ENCODE results near the gene HTT.

The HTT gene

GRCh38 chr4:3226944-3227343 lies 152.5 kb downstream of the HTT start:
- H3K36me3 ChIP-seq (ENCODE audit: insufficient read depth, low read length) = peaks cover 70% of the 10 kb centered on the region; the same call in 1 of the 2 replicates
- no peaks in the 10 kb centered on the region for H3K79me2 ChIP-seq (ENCODE audit: insufficient read depth, low read length)
- no peak overlapping the region for H3K4me3 ChIP-seq (ENCODE audit: low read length, poor library complexity, severe bottlenecking)
- no peaks in the 10 kb centered on the region for H3K9me3 ChIP-seq (ENCODE audit: insufficient read depth, low read depth, low read length)
- no peak overlapping the region for H3K4me2 ChIP-seq (ENCODE audit: low read depth, low read length, poor library complexity, severe bottlenecking)
- TF ChIP-seq EZH2phosphoT487 (IDR thresholded peaks at IDR 0.05; ENCODE audit: borderline replicate concordance) = no peak
- TF ChIP-seq, protein P1, sequence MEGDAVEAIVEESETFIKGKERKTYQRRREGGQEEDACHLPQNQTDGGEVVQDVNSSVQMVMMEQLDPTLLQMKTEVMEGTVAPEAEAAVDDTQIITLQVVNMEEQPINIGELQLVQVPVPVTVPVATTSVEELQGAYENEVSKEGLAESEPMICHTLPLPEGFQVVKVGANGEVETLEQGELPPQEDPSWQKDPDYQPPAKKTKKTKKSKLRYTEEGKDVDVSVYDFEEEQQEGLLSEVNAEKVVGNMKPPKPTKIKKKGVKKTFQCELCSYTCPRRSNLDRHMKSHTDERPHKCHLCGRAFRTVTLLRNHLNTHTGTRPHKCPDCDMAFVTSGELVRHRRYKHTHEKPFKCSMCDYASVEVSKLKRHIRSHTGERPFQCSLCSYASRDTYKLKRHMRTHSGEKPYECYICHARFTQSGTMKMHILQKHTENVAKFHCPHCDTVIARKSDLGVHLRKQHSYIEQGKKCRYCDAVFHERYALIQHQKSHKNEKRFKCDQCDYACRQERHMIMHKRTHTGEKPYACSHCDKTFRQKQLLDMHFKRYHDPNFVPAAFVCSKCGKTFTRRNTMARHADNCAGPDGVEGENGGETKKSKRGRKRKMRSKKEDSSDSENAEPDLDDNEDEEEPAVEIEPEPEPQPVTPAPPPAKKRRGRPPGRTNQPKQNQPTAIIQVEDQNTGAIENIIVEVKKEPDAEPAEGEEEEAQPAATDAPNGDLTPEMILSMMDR (conservative IDR thresholded peaks at IDR 0.05; ENCODE audit: low read length) = no peak
- H3K27me3 ChIP-seq (ENCODE audit: insufficient read depth, low read length, poor library complexity, severe bottlenecking) = no peaks in the 10 kb centered on the region
- H2AFZ ChIP-seq (ENCODE audit: low read length) = no peak overlapping the region
- H3K4me1 ChIP-seq (ENCODE audit: insufficient read depth, low read length, poor library complexity, severe bottlenecking) = no peaks in the 10 kb centered on the region
- no peaks in the 10 kb centered on the region for H4K20me1 ChIP-seq (ENCODE audit: insufficient read depth, low read length, poor library complexity, severe bottlenecking)
- no peaks in the 10 kb centered on the region for H3K9me2 ChIP-seq (replicated peaks; ENCODE audit: low read depth, low read length)
- no peaks in the 10 kb centered on the region for H3F3A ChIP-seq (ENCODE audit: low read depth)
- H3K9ac ChIP-seq (ENCODE audit: low read depth, low read length, poor library complexity, severe bottlenecking) = no peak overlapping the region

GRCh38 chr4:3227878-3228675 lies 153.6 kb downstream of the HTT start:
- no peaks in the 10 kb centered on the region for H3F3A ChIP-seq (ENCODE audit: low read depth)
- H3K4me3 ChIP-seq (ENCODE audit: low read length, poor library complexity, severe bottlenecking) = no peak overlapping the region
- no peaks in the 10 kb centered on the region for H3K9me2 ChIP-seq (replicated peaks; ENCODE audit: low read depth, low read length)
- no peak overlapping the region for H3K9ac ChIP-seq (ENCODE audit: low read depth, low read length, poor library complexity, severe bottlenecking)
- no peaks in the 10 kb centered on the region for H3K79me2 ChIP-seq (ENCODE audit: insufficient read depth, low read length)
- H3K4me1 ChIP-seq (ENCODE audit: insufficient read depth, low read length, poor library complexity, severe bottlenecking) = no peaks in the 10 kb centered on the region
- H3K36me3 ChIP-seq (ENCODE audit: insufficient read depth, low read length) = peaks cover 61% of the 10 kb centered on the region; the same call in 1 of the 2 replicates
- no peak overlapping the region for H2AFZ ChIP-seq (ENCODE audit: low read length)
- H3K9me3 ChIP-seq (ENCODE audit: insufficient read depth, low read depth, low read length) = no peaks in the 10 kb centered on the region
- no peak overlapping the region for H3K4me2 ChIP-seq (ENCODE audit: low read depth, low read length, poor library complexity, severe bottlenecking)
- H4K20me1 ChIP-seq (ENCODE audit: insufficient read depth, low read length, poor library complexity, severe bottlenecking) = no peaks in the 10 kb centered on the region
- H3K27me3 ChIP-seq (ENCODE audit: insufficient read depth, low read length, poor library complexity, severe bottlenecking) = no peaks in the 10 kb centered on the region
- TF ChIP-seq EZH2phosphoT487 (IDR thresholded peaks at IDR 0.05; ENCODE audit: borderline replicate concordance) = no peak
- TF ChIP-seq, protein P1 (conservative IDR thresholded peaks at IDR 0.05; ENCODE audit: low read length) = no peak

DNA sequence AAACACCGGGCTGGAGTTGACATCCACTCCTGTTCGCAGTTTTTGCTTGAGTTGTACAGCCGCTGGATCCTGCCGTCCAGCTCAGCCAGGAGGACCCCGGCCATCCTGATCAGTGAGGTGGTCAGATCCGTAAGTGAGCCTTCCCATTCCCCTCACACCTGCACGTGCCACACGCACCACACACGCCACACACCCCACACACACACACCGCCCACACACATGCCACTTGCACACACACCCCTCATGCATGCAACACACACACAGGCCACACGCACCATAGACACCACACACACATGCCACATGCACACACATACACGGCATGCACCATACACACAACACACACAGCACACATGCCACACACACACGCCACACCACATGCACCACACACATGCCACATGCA lies 154.4 kb downstream of the HTT start:
- Histone ChIP-seq H3K9ac (ENCODE audit: low read depth, low read length, poor library complexity, severe bottlenecking) (no peak overlapping the region), H3K4me2 (ENCODE audit: low read depth, low read length, poor library complexity, severe bottlenecking) (no peak overlapping the region), H3K9me2 (replicated peaks; ENCODE audit: low read depth, low read length) (no peaks in the 10 kb centered on the region), H3K79me2 (ENCODE audit: insufficient read depth, low read length) (no peaks in the 10 kb centered on the region), H3K4me3 (ENCODE audit: low read length, poor library complexity, severe bottlenecking) (no peak overlapping the region), H3K4me1 (ENCODE audit: insufficient read depth, low read length, poor library complexity, severe bottlenecking) (no peaks in the 10 kb centered on the region), H3K27me3 (ENCODE audit: insufficient read depth, low read length, poor library complexity, severe bottlenecking) (no peaks in the 10 kb centered on the region), H3K9me3 (ENCODE audit: insufficient read depth, low read depth, low read length) (no peaks in the 10 kb centered on the region), H4K20me1 (ENCODE audit: insufficient read depth, low read length, poor library complexity, severe bottlenecking) (no peaks in the 10 kb centered on the region), H2AFZ (ENCODE audit: low read length) (no peak overlapping the region), H3K36me3 (ENCODE audit: insufficient read depth, low read length) (peaks cover 61% of the 10 kb centered on the region; the same call in 1 of the 2 replicates), H3F3A (ENCODE audit: low read depth) (no peaks in the 10 kb centered on the region)
- TF ChIP-seq, protein P1 (conservative IDR thresholded peaks at IDR 0.05; ENCODE audit: low read length) = no peak
- no peak for TF ChIP-seq EZH2phosphoT487 (IDR thresholded peaks at IDR 0.05; ENCODE audit: borderline replicate concordance)

All from Loucy (cell line).